ENCODE results near the gene MAJIN. TPM values are rescaled to one million over a fixed set of nuclear protein-coding genes. Genes with fewer than 3 reads are reported as not detected.

The MAJIN gene
- polyA plus RNA-seq, 2 donors: not detected

DNA sequence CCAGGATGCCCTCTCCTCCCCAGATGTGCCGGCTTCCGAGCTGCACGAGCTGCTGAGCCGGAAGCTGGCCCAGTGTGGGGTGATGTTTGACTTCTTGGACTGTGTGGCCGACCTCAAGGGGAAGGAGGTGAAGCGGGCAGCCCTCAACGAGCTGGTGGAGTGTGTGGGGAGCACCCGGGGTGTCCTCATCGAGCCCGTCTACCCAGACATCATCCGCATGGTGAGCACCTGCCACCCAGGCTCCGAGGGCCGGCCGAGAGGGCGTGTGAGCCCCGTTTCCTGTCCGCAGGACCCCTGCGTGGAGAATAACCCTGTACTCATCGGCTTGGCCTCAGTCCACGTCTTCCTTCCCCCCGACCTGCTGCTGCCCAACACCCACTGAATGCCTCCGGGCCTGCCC is 45.2 kb downstream of the MAJIN start:
- no peaks in the 10 kb centered on the region for H3K9me3 ChIP-seq (ENCODE audit: control insufficient read depth in 2 of 2, insufficient read depth in 1 of 2, low read depth in 1 of 2, low read length in 1 of 2)
- peaks cover 0 to 37% of the 10 kb centered on the region in 2 donors for H3K36me3 ChIP-seq (ENCODE audit: control insufficient read depth in 2 of 2, insufficient read depth in 2 of 2, low read length in 1 of 2)
- H3K4me3 ChIP-seq (ENCODE audit: low read depth in 1 of 2, low read length in 2 of 2): no peak overlapping the region
- H3K4me1 ChIP-seq (ENCODE audit: control insufficient read depth in 2 of 2, insufficient read depth in 2 of 2, low read length in 1 of 2): peaks cover 0 to 6% of the 10 kb centered on the region in 2 donors
- no peak overlapping the region for H3K27ac ChIP-seq (ENCODE audit: low read depth in 2 of 2, low read length in 1 of 2)
- H3K27me3 ChIP-seq (ENCODE audit: control insufficient read depth in 1 of 2, insufficient read depth in 2 of 2, low read length in 2 of 2): no peaks in the 10 kb centered on the region
- 84 to 86% methylated on average over 22 of the region's 22 CpGs for WGBS, 2 donors

DNA sequence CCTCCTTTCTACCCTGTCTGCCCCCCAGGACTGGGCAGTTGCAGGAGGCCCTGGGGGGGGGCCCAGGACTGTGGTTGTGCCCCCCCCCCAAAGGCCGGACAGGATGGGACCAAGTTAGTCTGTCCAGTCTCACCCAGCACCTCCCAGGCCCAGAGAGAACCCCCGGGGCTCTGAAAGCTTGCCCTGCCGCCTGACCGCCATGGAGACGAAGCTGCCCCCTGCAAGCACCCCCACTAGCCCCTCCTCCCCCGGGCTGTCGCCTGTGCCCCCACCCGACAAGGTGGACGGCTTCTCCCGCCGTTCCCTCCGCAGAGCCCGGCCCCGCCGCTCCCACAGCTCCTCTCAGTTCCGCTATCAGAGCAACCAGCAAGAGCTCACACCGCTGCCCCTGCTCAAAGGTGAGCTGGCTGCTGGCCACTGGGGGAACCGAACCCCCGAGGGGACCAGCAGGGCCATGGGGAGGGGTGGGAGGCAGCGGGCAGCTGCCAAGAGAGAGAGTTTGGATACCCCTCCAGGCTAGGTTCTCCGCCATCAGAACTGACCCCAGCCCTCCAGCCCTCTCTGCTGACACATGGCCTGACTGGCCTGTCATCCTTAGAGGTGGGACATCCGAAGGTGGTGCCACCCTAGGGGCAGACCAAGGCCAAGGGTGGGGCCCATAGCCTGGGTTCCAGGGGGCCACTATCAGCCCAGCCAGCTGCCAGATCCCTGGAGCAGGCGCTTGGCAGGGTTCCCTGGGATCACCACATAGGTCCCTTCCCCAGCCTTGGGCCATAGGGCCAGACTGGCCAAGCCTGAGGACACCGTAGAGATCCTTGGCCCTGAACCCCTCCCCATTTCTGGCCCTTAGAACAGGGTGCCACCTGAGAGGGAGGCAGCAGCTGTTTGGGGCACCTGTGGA is 46.1 kb downstream of the MAJIN start:
- 57 to 61% methylated on average over 23 to 24 of the region's 24 CpGs for WGBS, 2 donors
- Histone ChIP-seq H3K9me3 (ENCODE audit: control insufficient read depth in 2 of 2, insufficient read depth in 1 of 2, low read depth in 1 of 2, low read length in 1 of 2) (no peaks in the 10 kb centered on the region), H3K27me3 (ENCODE audit: control insufficient read depth in 1 of 2, insufficient read depth in 2 of 2, low read length in 2 of 2) (no peaks in the 10 kb centered on the region), H3K4me1 (ENCODE audit: control insufficient read depth in 2 of 2, insufficient read depth in 2 of 2, low read length in 1 of 2) (peaks cover 0 to 6% of the 10 kb centered on the region in 2 donors), H3K4me3 (ENCODE audit: low read depth in 1 of 2, low read length in 2 of 2) (peak overlapping the region; percentile 75 to 79), H3K36me3 (ENCODE audit: control insufficient read depth in 2 of 2, insufficient read depth in 2 of 2, low read length in 1 of 2) (peaks cover 0 to 28% of the 10 kb centered on the region in 2 donors), H3K27ac (ENCODE audit: low read depth in 2 of 2, low read length in 1 of 2) (no peak overlapping the region)

- WGBS, 2 donors: 1% methylated on average over 24 of the region's 24 CpGs
Observed at GRCh38 chr11:64924910-64925284, 47.0 kb downstream of the MAJIN start.

DNA sequence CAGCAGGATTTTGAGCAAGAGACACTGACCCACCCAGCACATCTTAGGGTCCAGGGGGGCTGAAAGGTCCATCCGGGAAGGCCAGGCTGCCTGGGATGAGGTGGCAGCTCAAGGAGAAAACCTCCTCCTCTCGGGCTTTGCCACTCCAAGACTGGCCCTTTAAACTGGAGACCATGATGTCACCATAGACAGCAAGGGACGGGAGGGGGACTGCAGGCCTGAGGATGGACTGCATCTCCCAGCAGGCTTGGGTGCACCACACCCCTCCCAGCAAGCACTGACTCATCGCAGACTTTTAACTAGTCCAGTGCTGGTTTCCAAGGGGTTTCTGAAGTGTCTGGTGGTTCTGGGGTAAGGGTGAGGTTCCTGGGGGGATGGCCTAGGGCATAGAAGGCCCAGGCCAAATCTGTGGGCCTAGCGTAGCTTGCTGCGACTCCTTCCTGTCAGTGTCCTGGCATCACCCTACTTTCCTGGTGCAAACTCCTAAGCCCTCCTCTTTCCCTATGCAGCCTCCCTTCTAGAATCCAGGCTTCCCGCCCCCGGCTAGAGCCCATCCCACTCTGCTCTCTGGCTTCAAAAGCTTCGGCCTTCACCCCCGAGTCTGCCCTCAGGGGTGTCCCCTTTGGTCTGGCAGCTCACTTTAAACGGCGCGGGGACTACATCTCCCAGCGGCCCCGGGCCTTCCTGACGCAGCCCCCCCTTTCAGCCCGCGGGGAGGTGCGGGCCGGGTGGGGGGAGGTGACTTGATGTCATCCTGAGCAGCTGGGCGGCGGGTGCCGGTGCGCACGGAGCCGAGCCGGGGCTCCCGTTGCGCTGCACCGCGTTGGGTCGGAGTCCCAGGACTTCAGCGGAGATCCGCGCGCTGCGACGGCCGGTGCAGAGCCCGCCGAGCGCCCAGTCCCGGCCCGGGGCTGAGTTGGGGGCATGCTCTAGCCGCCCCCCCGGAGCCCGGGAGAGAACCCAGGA is 47.7 kb downstream of the MAJIN start, which contains the start of gene PPP2R5B:
Gene PPP2R5B (plus strand): TSS at position 746 of the 966 bp plus-strand sequence. CDS start 1,046 bp downstream, outside the sequence.
- Histone ChIP-seq H3K9me3 (ENCODE audit: control insufficient read depth in 2 of 2, insufficient read depth in 1 of 2, low read depth in 1 of 2, low read length in 1 of 2) (no peaks in the 10 kb centered on the region), H3K4me1 (ENCODE audit: control insufficient read depth in 2 of 2, insufficient read depth in 2 of 2, low read length in 1 of 2) (peaks cover 0 to 6% of the 10 kb centered on the region in 2 donors), H3K27me3 (ENCODE audit: control insufficient read depth in 1 of 2, insufficient read depth in 2 of 2, low read length in 2 of 2) (no peaks in the 10 kb centered on the region), H3K36me3 (ENCODE audit: control insufficient read depth in 2 of 2, insufficient read depth in 2 of 2, low read length in 1 of 2) (peaks cover 0 to 16% of the 10 kb centered on the region in 2 donors), H3K27ac (ENCODE audit: low read depth in 2 of 2, low read length in 1 of 2) (peak within 1 kb of the TSS; percentile 90 to 91), H3K4me3 (ENCODE audit: low read depth in 1 of 2, low read length in 2 of 2) (peak within 1 kb of the TSS; percentile 75 to 79)
- 1% methylated on average over 44 to 47 of the region's 47 CpGs for WGBS, 2 donors

More at GRCh38 chr11:64924910-64925284, 47.0 kb downstream of the MAJIN start:
- H3K27ac ChIP-seq (ENCODE audit: low read depth in 2 of 2, low read length in 1 of 2): peak overlapping the region; percentile 47 to 90
- H3K4me1 ChIP-seq (ENCODE audit: control insufficient read depth in 2 of 2, insufficient read depth in 2 of 2, low read length in 1 of 2): peaks cover 0 to 6% of the 10 kb centered on the region in 2 donors
- H3K9me3 ChIP-seq (ENCODE audit: control insufficient read depth in 2 of 2, insufficient read depth in 1 of 2, low read depth in 1 of 2, low read length in 1 of 2): no peaks in the 10 kb centered on the region
- H3K4me3 ChIP-seq (ENCODE audit: low read depth in 1 of 2, low read length in 2 of 2): peak overlapping the region; percentile 75 to 79
- peaks cover 0 to 21% of the 10 kb centered on the region in 2 donors for H3K36me3 ChIP-seq (ENCODE audit: control insufficient read depth in 2 of 2, insufficient read depth in 2 of 2, low read length in 1 of 2)
- no peaks in the 10 kb centered on the region for H3K27me3 ChIP-seq (ENCODE audit: control insufficient read depth in 1 of 2, insufficient read depth in 2 of 2, low read length in 2 of 2)

GRCh38 chr11:64923151-64923661 is 48.7 kb downstream of the MAJIN start:
- Histone ChIP-seq H3K9me3 (ENCODE audit: control insufficient read depth in 2 of 2, insufficient read depth in 1 of 2, low read depth in 1 of 2, low read length in 1 of 2) (no peaks in the 10 kb centered on the region), H3K4me1 (ENCODE audit: control insufficient read depth in 2 of 2, insufficient read depth in 2 of 2, low read length in 1 of 2) (peaks cover 0 to 6% of the 10 kb centered on the region in 2 donors), H3K36me3 (ENCODE audit: control insufficient read depth in 2 of 2, insufficient read depth in 2 of 2, low read length in 1 of 2) (peaks cover 0 to 11% of the 10 kb centered on the region in 2 donors), H3K4me3 (ENCODE audit: low read depth in 1 of 2, low read length in 2 of 2) (no peak overlapping the region), H3K27ac (ENCODE audit: low read depth in 2 of 2, low read length in 1 of 2) (no peak overlapping the region), H3K27me3 (ENCODE audit: control insufficient read depth in 1 of 2, insufficient read depth in 2 of 2, low read length in 2 of 2) (no peaks in the 10 kb centered on the region)
- 91 to 94% methylated on average over 10 to 11 of the region's 11 CpGs for WGBS, 2 donors

GRCh38 chr11:64921384-64921783 is 50.5 kb downstream of the MAJIN start:
- WGBS, 2 donors: 44 to 54% methylated on average over 3 of the region's 3 CpGs

DNA sequence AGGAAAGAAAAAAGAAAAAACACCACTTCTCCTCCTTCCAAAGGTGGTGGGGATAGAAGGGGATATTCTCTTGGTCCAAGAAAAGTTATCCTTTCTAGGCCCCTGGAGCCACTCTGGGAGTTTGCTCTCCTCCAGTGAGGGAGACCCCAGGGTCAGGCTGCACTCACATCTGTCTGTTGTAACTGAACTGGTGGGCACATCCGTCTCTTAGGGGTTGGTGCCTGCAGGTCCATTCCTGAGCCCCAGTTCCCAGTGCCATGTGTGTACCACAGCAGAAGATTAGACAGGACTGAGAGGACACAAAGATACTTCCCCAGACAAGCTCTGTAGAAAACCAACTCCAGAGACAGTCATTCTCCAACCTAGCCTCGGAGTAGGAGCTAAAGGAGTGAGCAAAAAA is 51.8 kb downstream of the MAJIN start:
- Histone ChIP-seq H3K4me1 (ENCODE audit: control insufficient read depth in 2 of 2, insufficient read depth in 2 of 2, low read length in 1 of 2) (peaks cover 4 to 12% of the 10 kb centered on the region in 2 donors), H3K27ac (ENCODE audit: low read depth in 2 of 2, low read length in 1 of 2) (no peak overlapping the region), H3K27me3 (ENCODE audit: control insufficient read depth in 1 of 2, insufficient read depth in 2 of 2, low read length in 2 of 2) (no peaks in the 10 kb centered on the region), H3K9me3 (ENCODE audit: control insufficient read depth in 2 of 2, insufficient read depth in 1 of 2, low read depth in 1 of 2, low read length in 1 of 2) (no peaks in the 10 kb centered on the region), H3K4me3 (ENCODE audit: low read depth in 1 of 2, low read length in 2 of 2) (no peak overlapping the region), H3K36me3 (ENCODE audit: control insufficient read depth in 2 of 2, insufficient read depth in 2 of 2, low read length in 1 of 2) (no peaks in the 10 kb centered on the region)
- 80 to 82% methylated on average over 2 of the region's 2 CpGs for WGBS, 2 donors

More at GRCh38 chr11:64921384-64921783, 50.5 kb downstream of the MAJIN start:
- Histone ChIP-seq H3K9me3 (ENCODE audit: control insufficient read depth in 2 of 2, insufficient read depth in 1 of 2, low read depth in 1 of 2, low read length in 1 of 2) (no peaks in the 10 kb centered on the region), H3K4me1 (ENCODE audit: control insufficient read depth in 2 of 2, insufficient read depth in 2 of 2, low read length in 1 of 2) (peaks cover 0 to 6% of the 10 kb centered on the region in 2 donors), H3K27ac (ENCODE audit: low read depth in 2 of 2, low read length in 1 of 2) (no peak overlapping the region), H3K36me3 (ENCODE audit: control insufficient read depth in 2 of 2, insufficient read depth in 2 of 2, low read length in 1 of 2) (peaks cover 0 to under 1% of the 10 kb centered on the region in 2 donors), H3K4me3 (ENCODE audit: low read depth in 1 of 2, low read length in 2 of 2) (no peak overlapping the region), H3K27me3 (ENCODE audit: control insufficient read depth in 1 of 2, insufficient read depth in 2 of 2, low read length in 2 of 2) (no peaks in the 10 kb centered on the region)

DNA sequence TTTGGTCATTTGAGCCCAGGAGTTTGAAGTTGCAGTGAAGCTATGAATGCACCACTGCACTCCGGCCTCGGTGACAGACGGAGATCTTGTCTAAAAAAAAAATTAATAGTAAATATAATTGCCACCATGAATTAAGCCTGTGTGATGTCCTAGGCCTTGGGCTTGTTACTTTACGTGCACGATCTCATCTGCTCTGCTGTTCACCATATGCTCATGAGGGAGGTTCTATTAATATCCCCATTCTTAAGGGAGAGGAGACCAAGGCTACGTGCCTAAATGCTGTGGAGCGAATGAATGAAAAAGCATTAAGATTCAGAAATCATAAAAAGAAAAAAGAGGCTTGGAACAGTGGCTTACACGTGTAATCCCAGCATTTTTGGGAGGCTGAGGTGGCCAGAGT is 52.3 kb downstream of the MAJIN start:
- H3K27me3 ChIP-seq (ENCODE audit: control insufficient read depth in 1 of 2, insufficient read depth in 2 of 2, low read length in 2 of 2): no peaks in the 10 kb centered on the region
- peaks cover 4 to 12% of the 10 kb centered on the region in 2 donors for H3K4me1 ChIP-seq (ENCODE audit: control insufficient read depth in 2 of 2, insufficient read depth in 2 of 2, low read length in 1 of 2)
- 83 to 88% methylated on average over 8 of the region's 8 CpGs for WGBS, 2 donors
- H3K4me3 ChIP-seq (ENCODE audit: low read depth in 1 of 2, low read length in 2 of 2): no peak overlapping the region
- no peaks in the 10 kb centered on the region for H3K9me3 ChIP-seq (ENCODE audit: control insufficient read depth in 2 of 2, insufficient read depth in 1 of 2, low read depth in 1 of 2, low read length in 1 of 2)
- no peaks in the 10 kb centered on the region for H3K36me3 ChIP-seq (ENCODE audit: control insufficient read depth in 2 of 2, insufficient read depth in 2 of 2, low read length in 1 of 2)
- H3K27ac ChIP-seq (ENCODE audit: low read depth in 2 of 2, low read length in 1 of 2): no peak overlapping the region

GRCh38 chr11:64918017-64918416 is 53.9 kb downstream of the MAJIN start:
- Histone ChIP-seq H3K4me3 (ENCODE audit: low read depth in 1 of 2, low read length in 2 of 2) (peak overlapping the region in 1 of 2 donors; percentile 92), H3K27ac (ENCODE audit: low read depth in 2 of 2, low read length in 1 of 2) (peak overlapping the region in 1 of 2 donors; percentile 40)

More at GRCh38 chr11:64918017-64918416, 53.9 kb downstream of the MAJIN start:
- peaks cover 0 to 12% of the 10 kb centered on the region in 2 donors for H3K36me3 ChIP-seq (ENCODE audit: control insufficient read depth in 2 of 2, insufficient read depth in 2 of 2, low read length in 1 of 2)
- H3K27me3 ChIP-seq (ENCODE audit: control insufficient read depth in 1 of 2, insufficient read depth in 2 of 2, low read length in 2 of 2): no peaks in the 10 kb centered on the region
- 16 to 23% methylated on average over 4 of the region's 4 CpGs for WGBS, 2 donors
- peaks cover 4 to 6% of the 10 kb centered on the region in 2 donors for H3K4me1 ChIP-seq (ENCODE audit: control insufficient read depth in 2 of 2, insufficient read depth in 2 of 2, low read length in 1 of 2)
- H3K9me3 ChIP-seq (ENCODE audit: control insufficient read depth in 2 of 2, insufficient read depth in 1 of 2, low read depth in 1 of 2, low read length in 1 of 2): no peaks in the 10 kb centered on the region
